IMR-90 (cell line): ENCODE measurements around the gene SMG1.
"Not testable (repeated sequence)": the region's sequence is repeated elsewhere in the genome, so short reads cannot be mapped to it uniquely, and the experiment has no call there.

Experiments used
- BHLHE40 ChIP-seq: fragments of 150-350 bp; IDR thresholded peaks from 2 replicates; pipeline ENCODE4 v1.6.1; 2016; ENCODE audit warnings: mild to moderate bottlenecking, low read depth, low read length
- CEBPB ChIP-seq: IDR thresholded peaks from 2 replicates; pipeline ENCODE4 v1.6.1; 2012; ENCODE audit warnings: low read depth, low read length, improper control_type of control experiment
- MXI1 ChIP-seq: IDR thresholded peaks from 2 replicates; pipeline ENCODE4 v1.6.1; 2012; ENCODE audit warnings: low read depth, mild to moderate bottlenecking, low read length, moderate library complexity, borderline replicate concordance
- RFX5 ChIP-seq: IDR thresholded peaks from 2 replicates; pipeline ENCODE4 v1.8.0; 2012; ENCODE audit warnings: low read depth, mild to moderate bottlenecking, low read length, moderate library complexity
- SMC3 ChIP-seq: fragments of 150-350 bp; IDR thresholded peaks from 2 replicates; pipeline ENCODE4 v1.6.1; 2016; ENCODE audit warnings: low read depth, mild to moderate bottlenecking, antibody characterized with exemption, low read length, moderate library complexity
- TF ChIP-seq, protein P1 (sequence below): conservative IDR thresholded peaks from 2 replicates; pipeline ENCODE4 v1.5.1; 2012; ENCODE audit warnings: mild to moderate bottlenecking, low read depth, low read length, improper control_type of control experiment

DNA sequence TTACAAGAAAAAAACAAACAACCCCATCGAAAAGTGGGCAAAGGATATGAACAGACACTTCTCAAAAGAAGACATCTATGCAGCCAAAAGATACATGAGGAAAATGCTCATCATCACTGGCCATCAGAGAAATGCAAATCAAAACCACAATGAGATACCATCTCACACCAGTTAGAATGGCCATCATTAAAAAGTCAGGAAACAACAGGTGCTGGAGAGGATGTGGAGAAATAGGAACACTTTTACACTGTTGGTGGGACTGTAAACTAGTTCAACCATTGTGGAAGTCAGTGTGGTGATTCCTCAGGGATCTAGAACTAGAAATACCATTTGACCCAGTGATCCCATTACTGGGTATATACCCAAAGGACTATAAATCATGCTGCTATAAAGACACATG lies 148.5 kb downstream of the SMG1 start:
- TF ChIP-seq, protein P1, sequence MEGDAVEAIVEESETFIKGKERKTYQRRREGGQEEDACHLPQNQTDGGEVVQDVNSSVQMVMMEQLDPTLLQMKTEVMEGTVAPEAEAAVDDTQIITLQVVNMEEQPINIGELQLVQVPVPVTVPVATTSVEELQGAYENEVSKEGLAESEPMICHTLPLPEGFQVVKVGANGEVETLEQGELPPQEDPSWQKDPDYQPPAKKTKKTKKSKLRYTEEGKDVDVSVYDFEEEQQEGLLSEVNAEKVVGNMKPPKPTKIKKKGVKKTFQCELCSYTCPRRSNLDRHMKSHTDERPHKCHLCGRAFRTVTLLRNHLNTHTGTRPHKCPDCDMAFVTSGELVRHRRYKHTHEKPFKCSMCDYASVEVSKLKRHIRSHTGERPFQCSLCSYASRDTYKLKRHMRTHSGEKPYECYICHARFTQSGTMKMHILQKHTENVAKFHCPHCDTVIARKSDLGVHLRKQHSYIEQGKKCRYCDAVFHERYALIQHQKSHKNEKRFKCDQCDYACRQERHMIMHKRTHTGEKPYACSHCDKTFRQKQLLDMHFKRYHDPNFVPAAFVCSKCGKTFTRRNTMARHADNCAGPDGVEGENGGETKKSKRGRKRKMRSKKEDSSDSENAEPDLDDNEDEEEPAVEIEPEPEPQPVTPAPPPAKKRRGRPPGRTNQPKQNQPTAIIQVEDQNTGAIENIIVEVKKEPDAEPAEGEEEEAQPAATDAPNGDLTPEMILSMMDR, result not testable (repeated sequence)
- TF ChIP-seq MXI1, CEBPB, RFX5, SMC3, BHLHE40: not testable (repeated sequence)
